SK-N-SH (cell line): Measurements from ENCODE around the gene CGN. TPM values are rescaled to one million over a fixed set of nuclear protein-coding genes. Genes with fewer than 3 reads are reported as not detected.

Source experiments
- CTCF ChIA-PET: fragments of 300-600, 350-600 bp; formaldehyde crosslinking; extraction: SDS; loops from one replicate; lab custom pipeline; 2021; lab: Yijun Ruan, JAX
- POLR2A ChIA-PET: fragments of 350-600 bp; sonication (Branson Sonifier 250); formaldehyde crosslinking; extraction: SDS; loops from one replicate; lab custom pipeline; 2020; ENCODE audit warnings: antibody characterized with exemption, inconsistent platforms; lab: Yijun Ruan, JAX
- DNase-seq: peaks from one replicate; pipeline ENCODE4 v3.0.0; 2012
- H2AFZ ChIP-seq: fragments of 200-600 bp; sonication (generic); 2 replicates; pipeline ENCODE4 v1.8.1; 2016; ENCODE audit warnings: antibody characterized with exemption, mild to moderate bottlenecking, low read depth
- H3F3A ChIP-seq: fragments of 200-600 bp; sonication (generic); replicated peaks from 2 replicates; pipeline ENCODE3; 2016; ENCODE audit warnings: antibody characterized with exemption, mild to moderate bottlenecking; ENCODE audit not compliant: insufficient read depth
- H3K27ac ChIP-seq, 2 experiments: fragments of 200-500 bp in 1 of 2; fragments of 200-600 bp in 1 of 2; sonication (Bioruptor generic) in 1 of 2; sonication (generic), shearing (Covaris generic) in 1 of 2; 2 replicates each; pipeline versions ENCODE4 v1.5.1 to v1.6.1; 2014 to 2016; ENCODE audit warnings: low read depth in 2 of 2, inconsistent platforms in 1 of 2, low read length in 1 of 2, mild to moderate bottlenecking in 1 of 2, mixed read lengths in 1 of 2
- H3K27me3 ChIP-seq: fragments of 200-600 bp; sonication (generic), shearing (Covaris generic); 2 replicates; pipeline ENCODE4 v1.6.1; 2016; ENCODE audit warnings: mixed run types; ENCODE audit not compliant: insufficient read depth
- H3K36me3 ChIP-seq, 2 experiments: fragments of 200-500 bp in 1 of 2; fragments of 200-600 bp in 1 of 2; sonication (Bioruptor generic) in 1 of 2; sonication (generic) in 1 of 2; replicated peaks in 1 of 2; 2 replicates each; pipeline versions ENCODE3 to v1.5.1; 2014 to 2016; ENCODE audit warnings: low read length in 1 of 2, mild to moderate bottlenecking in 1 of 2; ENCODE audit not compliant: insufficient read depth in 2 of 2, control insufficient read depth in 1 of 2
- H3K4me1 ChIP-seq, 2 experiments: fragments of 200-500 bp in 1 of 2; fragments of 200-600 bp in 1 of 2; sonication (Bioruptor generic) in 1 of 2; sonication (generic), shearing (Covaris generic) in 1 of 2; 2 replicates each; pipeline versions ENCODE4 v1.5.1 to v1.6.1; 2014 to 2016; ENCODE audit warnings: low read depth in 1 of 2, low read length in 1 of 2, mixed run types in 1 of 2; ENCODE audit not compliant: insufficient read depth in 2 of 2, control insufficient read depth in 1 of 2
- H3K4me2 ChIP-seq: fragments of 200-600 bp; sonication (generic), shearing (Covaris generic); 2 replicates; pipeline ENCODE4 v1.6.1; 2017; ENCODE audit warnings: mixed run types
- H3K4me3 ChIP-seq, 2 experiments: fragments of 200-500 bp in 1 of 2; fragments of 200-600 bp in 1 of 2; sonication (Bioruptor generic) in 1 of 2; sonication (generic), shearing (Covaris generic) in 1 of 2; 2 replicates each; pipeline versions ENCODE4 v1.5.1 to v1.8.1; 2014 to 2016; ENCODE audit warnings: low read depth in 2 of 2, inconsistent platforms in 1 of 2, low read length in 1 of 2, mild to moderate bottlenecking in 1 of 2, mixed read lengths in 1 of 2, moderate library complexity in 1 of 2
- H3K79me2 ChIP-seq: fragments of 200-600 bp; sonication (generic); 2 replicates; pipeline ENCODE4 v1.8.1; 2017; ENCODE audit warnings: mild to moderate bottlenecking; ENCODE audit not compliant: insufficient read depth
- H3K9ac ChIP-seq: fragments of 200-600 bp; sonication (generic); 2 replicates; pipeline ENCODE4 v1.6.1; 2017; ENCODE audit warnings: mixed run types
- H3K9me2 ChIP-seq: fragments of 200-600 bp; sonication (generic); 2 replicates; pipeline ENCODE4 v1.6.1; 2017; ENCODE audit warnings: mixed run types
- H3K9me3 ChIP-seq: fragments of 200-600 bp; sonication (generic); 2 replicates; pipeline ENCODE4 v1.6.1; 2017; ENCODE audit warnings: mixed run types, mild to moderate bottlenecking, moderate library complexity
- H4K20me1 ChIP-seq: fragments of 200-600 bp; sonication (generic); 2 replicates; pipeline ENCODE4 v1.6.1; 2017; ENCODE audit warnings: mild to moderate bottlenecking, mixed run types; ENCODE audit not compliant: insufficient read depth
- CHD2 ChIP-seq: fragments of 150-350 bp; IDR thresholded peaks from 2 replicates; pipeline ENCODE4 v1.6.1; 2018; ENCODE audit warnings: low read length; ENCODE audit not compliant: partially characterized antibody
- EP300 ChIP-seq, 2 experiments: IDR thresholded peaks; 2 replicates each; pipeline versions ENCODE4 v1.4.0 to v1.6.1; 2012; ENCODE audit warnings: borderline replicate concordance in 1 of 2, low read depth in 1 of 2, low read length in 1 of 2
- FOSL2 ChIP-seq: IDR thresholded peaks from 2 replicates; pipeline ENCODE4 v1.4.0; 2012; ENCODE audit warnings: low read depth, mild to moderate bottlenecking, moderate library complexity, borderline replicate concordance
- JUND ChIP-seq: IDR thresholded peaks from 2 replicates; pipeline ENCODE4 v1.4.0; 2012
- NRF1 ChIP-seq: IDR thresholded peaks from 2 replicates; pipeline ENCODE4 v1.6.1; 2012; ENCODE audit warnings: low read depth, mild to moderate bottlenecking, low read length
- POLR2AphosphoS5 ChIP-seq: IDR thresholded peaks from 2 replicates; pipeline ENCODE4 v1.6.1; 2012; ENCODE audit warnings: low read depth, low read length
- REST ChIP-seq: IDR thresholded peaks from 2 replicates; pipeline ENCODE4 v1.6.1; 2012; ENCODE audit warnings: mild to moderate bottlenecking, low read depth, low read length, moderate library complexity
- SMC3 ChIP-seq: IDR thresholded peaks from 2 replicates; pipeline ENCODE4 v1.6.1; 2012; ENCODE audit warnings: low read depth, low read length, improper control_type of control experiment
- TAF1 ChIP-seq: IDR thresholded peaks from 2 replicates; pipeline ENCODE4 v1.6.1; 2012; ENCODE audit warnings: low read depth, mild to moderate bottlenecking, low read length, moderate library complexity, borderline replicate concordance
- TCF12 ChIP-seq: IDR thresholded peaks from 2 replicates; pipeline ENCODE4 v1.4.0; 2012
- ZBTB33 ChIP-seq: IDR thresholded peaks from 2 replicates; pipeline ENCODE4 v1.4.0; 2012; ENCODE audit warnings: low read depth, borderline replicate concordance
- WGBS: methylation state at CpG from one replicate; pipeline ENCODE4 v1.1.6; 2017; ENCODE audit warnings: low lambda C conversion rate; 5-methylcytosine and 5-hydroxymethylcytosine counted together
- polyA plus RNA-seq, 3 experiments: library from polyadenylated mRNA; depleted of rRNA; stranded (reverse); fragments of >200 nt; gene quantifications; 2 replicates each; pipeline ENCODE4 v1.2.3, GENCODE V29; 2012
- TF ChIP-seq, protein P1 (sequence below): fragments of 150-350 bp; IDR thresholded peaks from 2 replicates; pipeline ENCODE4 v1.6.1; 2016; ENCODE audit warnings: mild to moderate bottlenecking, low read depth, low read length
- TF ChIP-seq, protein P2 (sequence below): fragments of 150-350 bp; IDR thresholded peaks from 2 replicates; pipeline ENCODE4 v1.6.1; 2017; ENCODE audit warnings: antibody characterized with exemption, low read length, low read depth, borderline replicate concordance

The CGN gene
- polyA plus RNA-seq, 1 of the 3 experiments (the other 2 are of a cell fraction) = 0.36 TPM

GRCh38 chr1:151474745-151475144 is 36.4 kb upstream of the CGN start:
- Histone ChIP-seq H3K27ac (no peak overlapping the region), H2AFZ (no peak overlapping the region), H3K4me1 (no peaks in the 10 kb centered on the region; a peak in 1 of 4 replicates), H3K9ac (no peak overlapping the region), H3K79me2 (no peaks in the 10 kb centered on the region), H3F3A (peaks cover 3% of the 10 kb centered on the region), H3K27me3 (no peaks in the 10 kb centered on the region), H3K4me2 (no peak overlapping the region), H3K9me3 (no peaks in the 10 kb centered on the region), H3K36me3 (no peaks in the 10 kb centered on the region), H3K4me3 (no peak overlapping the region), H3K9me2 (no peaks in the 10 kb centered on the region), H4K20me1 (no peaks in the 10 kb centered on the region)
- ChIA-PET POLR2A (no interaction called here), CTCF (interaction anchor here (1.0 to 1.7 kb wide), 3 partner anchors 10 to 260 kb away, joined by 3 to 4 read pairs (median 4); no protein-coding TSS in a partner anchor)
- TF ChIP-seq, protein P1, sequence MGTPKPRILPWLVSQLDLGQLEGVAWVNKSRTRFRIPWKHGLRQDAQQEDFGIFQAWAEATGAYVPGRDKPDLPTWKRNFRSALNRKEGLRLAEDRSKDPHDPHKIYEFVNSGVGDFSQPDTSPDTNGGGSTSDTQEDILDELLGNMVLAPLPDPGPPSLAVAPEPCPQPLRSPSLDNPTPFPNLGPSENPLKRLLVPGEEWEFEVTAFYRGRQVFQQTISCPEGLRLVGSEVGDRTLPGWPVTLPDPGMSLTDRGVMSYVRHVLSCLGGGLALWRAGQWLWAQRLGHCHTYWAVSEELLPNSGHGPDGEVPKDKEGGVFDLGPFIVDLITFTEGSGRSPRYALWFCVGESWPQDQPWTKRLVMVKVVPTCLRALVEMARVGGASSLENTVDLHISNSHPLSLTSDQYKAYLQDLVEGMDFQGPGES = no peak
- TF ChIP-seq TCF12 (no peak), ZBTB33 (no peak), POLR2AphosphoS5 (no peak), TAF1 (no peak), SMC3 (no peak), EP300 (IDR thresholded peaks at IDR 0.05; ENCODE audit: borderline replicate concordance in 1 of 2, low read depth in 1 of 2, low read length in 1 of 2) (no peak), CHD2 (no peak), JUND (no peak), REST (no peak), NRF1 (no peak), FOSL2 (no peak)
- TF ChIP-seq, protein P2, sequence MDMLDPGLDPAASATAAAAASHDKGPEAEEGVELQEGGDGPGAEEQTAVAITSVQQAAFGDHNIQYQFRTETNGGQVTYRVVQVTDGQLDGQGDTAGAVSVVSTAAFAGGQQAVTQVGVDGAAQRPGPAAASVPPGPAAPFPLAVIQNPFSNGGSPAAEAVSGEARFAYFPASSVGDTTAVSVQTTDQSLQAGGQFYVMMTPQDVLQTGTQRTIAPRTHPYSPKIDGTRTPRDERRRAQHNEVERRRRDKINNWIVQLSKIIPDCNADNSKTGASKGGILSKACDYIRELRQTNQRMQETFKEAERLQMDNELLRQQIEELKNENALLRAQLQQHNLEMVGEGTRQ = no peak
- no peak for DNase-seq
- 96% methylated on average over 3 of the region's 3 CpGs for WGBS
